Calu3 (cell line): ENCODE results near the gene ZNF750. TPM values are rescaled to one million over a fixed set of nuclear protein-coding genes. Genes with fewer than 3 reads are reported as not detected.

ENCODE experiments used
- BruUV-seq: library from RNA; stranded (reverse); fragments of 400-500 nt; replicated peaks from 2 replicates; lab custom pipeline; 2021; lab: Mats Ljungman, UMichigan
- CTCF ChIA-PET: fragments of 300-600 bp; sonication (Branson Sonifier 250); formaldehyde crosslinking; loops from one replicate; lab custom pipeline; 2022; ENCODE audit warnings: antibody characterized with exemption; lab: Charles Lee
- DNase-seq: peaks from one replicate; pipeline ENCODE4 v3.0.0; 2022
- H3K27ac Mint-ChIP-seq: one replicate; pipeline ENCODE4 v1.8.0; 2022; ENCODE audit warnings: mixed read lengths; ENCODE audit not compliant: unreplicated experiment
- H3K27me3 Mint-ChIP-seq: one replicate; pipeline ENCODE4 v1.8.0; 2022; ENCODE audit warnings: mixed read lengths; ENCODE audit not compliant: unreplicated experiment
- H3K36me3 Mint-ChIP-seq: one replicate; pipeline ENCODE4 v1.8.0; 2022; ENCODE audit warnings: mild to moderate bottlenecking, moderate library complexity, mixed read lengths; ENCODE audit not compliant: insufficient read depth, unreplicated experiment
- H3K4me1 Mint-ChIP-seq: one replicate; pipeline ENCODE4 v1.8.0; 2022; ENCODE audit warnings: mild to moderate bottlenecking, low read depth, mixed read lengths; ENCODE audit not compliant: unreplicated experiment
- H3K4me3 Mint-ChIP-seq: one replicate; pipeline ENCODE4 v1.8.0; 2022; ENCODE audit warnings: mild to moderate bottlenecking, low read depth, moderate library complexity, mixed read lengths; ENCODE audit not compliant: unreplicated experiment
- H3K9me3 Mint-ChIP-seq: one replicate; pipeline ENCODE4 v1.8.0; 2022; ENCODE audit warnings: low read depth, mixed read lengths; ENCODE audit not compliant: unreplicated experiment
- intact Hi-C: fragments of 100-400 bp; cut with micrococcal nuclease; formaldehyde crosslinking; loops from one replicate; pipeline ENCODE4 v1.10.0; 2022; ENCODE audit not compliant: unreplicated experiment
- total RNA-seq: library from RNA; stranded (reverse); gene quantifications from 2 replicates; pipeline ENCODE4 v1.2.3, GENCODE V29; 2022
- TF ChIP-seq, protein P1 (sequence below): fragments of 200-600 bp; IDR thresholded peaks from one replicate; pipeline ENCODE4 v1.8.0; 2022; ENCODE audit warnings: antibody characterized with exemption; ENCODE audit not compliant: unreplicated experiment

Gene ZNF750
- total RNA-seq, 1 experiment from 2014 or later = not detected

DNA sequence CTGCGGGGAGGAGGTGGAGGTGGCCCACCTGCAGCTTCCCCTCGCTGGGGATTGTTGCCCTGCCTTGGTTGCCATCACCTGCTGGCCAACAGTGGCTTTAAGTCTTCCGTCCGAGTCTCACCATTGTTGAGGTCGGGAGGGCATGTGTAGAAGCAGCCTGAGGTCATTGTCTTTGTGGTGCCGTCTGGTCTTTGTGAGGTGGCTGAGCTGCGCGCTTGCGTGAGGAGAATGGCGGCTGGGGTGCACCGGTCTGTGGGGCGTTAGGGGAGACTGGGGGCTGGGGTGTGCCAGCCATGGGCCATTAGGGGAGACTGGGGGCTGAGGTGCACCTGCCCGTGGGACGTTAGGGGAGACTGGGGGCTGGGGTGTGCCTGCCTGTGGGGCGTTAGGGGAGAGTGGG is 36.2 kb downstream of the ZNF750 start:
- Mint-ChIP-seq H3K4me3 (no peak overlapping the region), H3K4me1 (no peaks in the 10 kb centered on the region), H3K9me3 (peaks cover 7% of the 10 kb centered on the region), H3K27me3 (no peaks in the 10 kb centered on the region), H3K27ac (no peak overlapping the region), H3K36me3 (peaks cover 30% of the 10 kb centered on the region)
- BruUV-seq = no TSS peak
- CTCF ChIA-PET = no interaction called here
- intact Hi-C loops = no loop called here
- no peak for DNase-seq
- TF ChIP-seq, protein P1, sequence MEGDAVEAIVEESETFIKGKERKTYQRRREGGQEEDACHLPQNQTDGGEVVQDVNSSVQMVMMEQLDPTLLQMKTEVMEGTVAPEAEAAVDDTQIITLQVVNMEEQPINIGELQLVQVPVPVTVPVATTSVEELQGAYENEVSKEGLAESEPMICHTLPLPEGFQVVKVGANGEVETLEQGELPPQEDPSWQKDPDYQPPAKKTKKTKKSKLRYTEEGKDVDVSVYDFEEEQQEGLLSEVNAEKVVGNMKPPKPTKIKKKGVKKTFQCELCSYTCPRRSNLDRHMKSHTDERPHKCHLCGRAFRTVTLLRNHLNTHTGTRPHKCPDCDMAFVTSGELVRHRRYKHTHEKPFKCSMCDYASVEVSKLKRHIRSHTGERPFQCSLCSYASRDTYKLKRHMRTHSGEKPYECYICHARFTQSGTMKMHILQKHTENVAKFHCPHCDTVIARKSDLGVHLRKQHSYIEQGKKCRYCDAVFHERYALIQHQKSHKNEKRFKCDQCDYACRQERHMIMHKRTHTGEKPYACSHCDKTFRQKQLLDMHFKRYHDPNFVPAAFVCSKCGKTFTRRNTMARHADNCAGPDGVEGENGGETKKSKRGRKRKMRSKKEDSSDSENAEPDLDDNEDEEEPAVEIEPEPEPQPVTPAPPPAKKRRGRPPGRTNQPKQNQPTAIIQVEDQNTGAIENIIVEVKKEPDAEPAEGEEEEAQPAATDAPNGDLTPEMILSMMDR = no peak

DNA sequence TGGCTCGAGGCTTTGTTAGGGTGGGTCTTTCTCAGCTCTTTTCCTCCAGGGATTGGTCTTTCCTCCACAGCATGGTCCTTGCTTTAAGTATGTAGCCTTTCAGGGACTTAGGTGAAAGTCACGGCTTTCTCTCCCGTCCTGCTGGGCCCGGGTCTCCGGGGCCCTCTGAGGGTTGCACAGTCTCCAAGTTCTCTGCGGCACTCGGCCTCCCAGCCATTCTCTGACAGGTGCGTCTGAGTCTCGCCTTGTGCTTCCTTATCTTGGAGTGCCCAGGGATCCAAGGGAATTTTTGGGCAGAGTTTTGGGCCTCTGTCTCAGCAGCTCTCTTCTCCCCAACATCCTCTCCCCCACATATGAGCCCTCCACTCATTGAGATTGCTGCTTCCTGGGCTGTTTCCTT is 36.6 kb downstream of the ZNF750 start:
- H3K27ac Mint-ChIP-seq = no peak overlapping the region
- intact Hi-C loops = no loop called here
- peaks cover 30% of the 10 kb centered on the region for H3K36me3 Mint-ChIP-seq
- no TSS peak for BruUV-seq
- no peak for DNase-seq
- no peak overlapping the region for H3K4me3 Mint-ChIP-seq
- H3K27me3 Mint-ChIP-seq = no peaks in the 10 kb centered on the region
- TF ChIP-seq, protein P1 = no peak
- CTCF ChIA-PET = no interaction called here
- no peaks in the 10 kb centered on the region for H3K4me1 Mint-ChIP-seq
- peaks cover 7% of the 10 kb centered on the region for H3K9me3 Mint-ChIP-seq

DNA sequence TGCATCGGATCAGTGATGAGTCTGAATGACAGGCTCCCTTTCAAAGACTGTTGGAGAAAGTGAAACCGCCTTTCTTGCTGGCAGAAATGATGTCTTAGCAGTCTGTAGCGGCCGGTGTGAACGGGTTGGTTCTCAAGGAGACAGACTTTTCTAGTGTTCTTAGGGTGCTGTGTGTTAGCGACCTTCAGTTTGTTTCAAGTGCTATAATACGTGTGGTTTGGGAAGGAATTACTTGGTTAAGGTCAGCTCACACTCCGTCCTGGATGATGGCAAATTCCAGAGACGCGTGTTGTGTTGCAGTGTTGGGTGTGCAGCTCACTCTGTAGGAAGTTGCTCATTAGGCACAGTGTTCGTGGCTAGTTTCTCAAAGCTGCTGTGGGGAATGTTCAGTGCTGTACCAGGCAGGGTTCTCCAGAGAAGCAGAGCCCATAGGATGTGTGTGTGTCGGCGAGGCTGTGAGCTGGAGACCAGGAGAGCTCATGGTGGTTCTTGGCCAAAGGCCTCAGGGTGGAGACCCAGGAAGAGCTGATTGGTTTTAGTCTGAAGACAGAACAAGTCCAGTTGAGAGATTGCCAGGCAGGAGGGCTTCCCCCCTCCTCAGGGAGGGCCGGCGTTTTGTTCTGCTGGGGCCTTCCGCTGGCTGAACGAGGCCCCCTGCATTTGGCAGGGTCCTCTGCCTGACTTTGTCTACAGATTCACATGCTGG is 37.6 kb downstream of the ZNF750 start:
- DNase-seq = no peak
- TF ChIP-seq, protein P1 = no peak
- Mint-ChIP-seq H3K27me3 (no peaks in the 10 kb centered on the region), H3K27ac (no peak overlapping the region), H3K4me1 (no peaks in the 10 kb centered on the region), H3K36me3 (peaks cover 25% of the 10 kb centered on the region), H3K4me3 (no peak overlapping the region), H3K9me3 (peaks cover 7% of the 10 kb centered on the region)
- intact Hi-C loops = no loop called here
- CTCF ChIA-PET = no interaction called here
- BruUV-seq = no TSS peak

DNA sequence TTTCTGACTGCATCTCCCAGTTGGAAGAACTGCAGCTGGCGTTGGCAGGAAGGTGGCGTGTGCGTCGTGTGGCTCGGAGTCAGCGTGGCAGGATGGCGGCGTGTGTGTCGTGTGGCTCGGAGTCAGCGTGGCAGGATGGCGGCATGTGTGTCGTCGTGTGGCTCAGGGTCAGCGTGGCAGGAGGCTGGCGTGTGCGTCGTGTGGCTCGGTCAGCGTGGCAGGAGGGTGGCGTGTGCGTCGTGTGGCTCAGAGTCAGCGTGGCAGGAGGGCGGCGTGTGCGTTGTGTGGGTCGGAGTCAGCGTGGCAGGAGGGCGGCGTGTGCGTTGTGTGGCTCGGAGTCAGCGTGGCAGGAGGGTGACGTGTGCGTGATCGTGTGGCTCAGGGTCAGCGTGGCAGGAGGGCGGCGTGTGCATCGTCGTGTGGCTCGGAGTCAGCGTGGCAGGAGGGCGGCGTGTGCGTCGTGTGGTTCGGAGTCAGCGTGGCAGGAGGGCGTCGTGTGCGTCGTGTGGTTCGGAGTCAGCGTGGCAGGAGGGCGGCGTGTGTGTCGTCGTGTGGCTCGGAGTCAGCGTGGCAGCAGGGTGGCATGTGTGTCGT is 38.3 kb downstream of the ZNF750 start:
- Mint-ChIP-seq H3K4me1 (no peaks in the 10 kb centered on the region), H3K27ac (peak overlapping the region; percentile 16), H3K36me3 (peaks cover 20% of the 10 kb centered on the region), H3K4me3 (no peak overlapping the region), H3K9me3 (peaks cover 7% of the 10 kb centered on the region), H3K27me3 (no peaks in the 10 kb centered on the region)
- TF ChIP-seq, protein P1 = no peak
- CTCF ChIA-PET = interaction anchor here (0.8 kb wide), 1 partner anchor 97 kb away, joined by 3 read pairs; no protein-coding TSS in a partner anchor
- intact Hi-C loops = no loop called here
- no TSS peak for BruUV-seq
- DNase-seq = no peak
